NCI-H2029 (cell line): Measurements from ENCODE around the gene PRIM2.
A peak's percentile ranks its signal among the peaks of the same experiment; 100 is the strongest.
"Not testable (repeated sequence)": the region's sequence is repeated elsewhere in the genome, so short reads cannot be mapped to it uniquely, and the experiment has no call there.

Experiments used
- DNase-seq: peaks from one replicate; lab custom pipeline; 2025; lab: John Stamatoyannopoulos, UW

The PRIM2 gene, protein sequence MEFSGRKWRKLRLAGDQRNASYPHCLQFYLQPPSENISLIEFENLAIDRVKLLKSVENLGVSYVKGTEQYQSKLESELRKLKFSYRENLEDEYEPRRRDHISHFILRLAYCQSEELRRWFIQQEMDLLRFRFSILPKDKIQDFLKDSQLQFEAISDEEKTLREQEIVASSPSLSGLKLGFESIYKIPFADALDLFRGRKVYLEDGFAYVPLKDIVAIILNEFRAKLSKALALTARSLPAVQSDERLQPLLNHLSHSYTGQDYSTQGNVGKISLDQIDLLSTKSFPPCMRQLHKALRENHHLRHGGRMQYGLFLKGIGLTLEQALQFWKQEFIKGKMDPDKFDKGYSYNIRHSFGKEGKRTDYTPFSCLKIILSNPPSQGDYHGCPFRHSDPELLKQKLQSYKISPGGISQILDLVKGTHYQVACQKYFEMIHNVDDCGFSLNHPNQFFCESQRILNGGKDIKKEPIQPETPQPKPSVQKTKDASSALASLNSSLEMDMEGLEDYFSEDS

DNA sequence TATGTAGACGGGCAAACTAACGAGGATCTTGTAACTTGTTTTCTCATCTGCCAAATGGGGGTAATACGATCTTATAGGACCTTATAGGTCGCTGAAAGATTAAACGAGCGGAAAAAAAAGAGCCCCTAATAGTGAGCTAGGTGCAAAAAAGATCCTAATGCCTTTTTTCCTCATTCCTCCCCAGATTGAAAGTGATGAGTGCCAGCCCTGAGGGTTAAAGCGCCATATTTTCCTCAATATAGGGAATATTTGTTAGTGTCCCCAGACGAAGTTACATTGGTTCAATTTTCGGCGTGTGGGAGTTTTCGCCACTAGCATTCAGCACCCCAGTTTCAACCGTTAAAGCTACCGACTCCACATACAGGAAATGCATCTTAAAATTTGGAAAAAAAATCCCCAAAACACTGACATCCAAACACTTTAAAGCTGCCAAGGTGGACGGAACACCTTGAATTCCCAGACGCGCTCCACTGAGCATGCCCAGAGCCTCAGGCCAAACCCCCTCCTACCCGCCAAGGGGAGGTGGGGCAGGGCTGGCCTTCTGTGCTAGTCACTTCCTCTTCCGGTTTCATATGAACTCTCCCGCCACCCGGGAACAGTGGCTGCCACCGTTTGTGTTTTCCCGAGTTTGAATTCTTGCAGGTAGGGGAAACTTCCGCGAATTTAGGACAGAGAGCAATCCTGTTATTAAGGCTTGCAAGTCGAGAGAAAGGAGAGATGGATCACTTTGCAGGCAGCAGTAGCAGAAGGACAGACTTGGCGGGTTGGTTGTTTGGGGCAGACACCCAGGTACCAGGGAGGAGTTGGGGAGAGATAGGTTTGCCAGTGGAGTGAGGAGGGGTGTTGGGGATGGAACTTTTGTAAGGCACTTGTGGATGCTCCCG is at the start of gene PRIM2:
Gene PRIM2, plus strand, starts transcription at position 571 of the 884 bp plus-strand sequence. CDS start 816 bp downstream, outside the sequence.
- peak; percentile 76 for DNase-seq

DNA sequence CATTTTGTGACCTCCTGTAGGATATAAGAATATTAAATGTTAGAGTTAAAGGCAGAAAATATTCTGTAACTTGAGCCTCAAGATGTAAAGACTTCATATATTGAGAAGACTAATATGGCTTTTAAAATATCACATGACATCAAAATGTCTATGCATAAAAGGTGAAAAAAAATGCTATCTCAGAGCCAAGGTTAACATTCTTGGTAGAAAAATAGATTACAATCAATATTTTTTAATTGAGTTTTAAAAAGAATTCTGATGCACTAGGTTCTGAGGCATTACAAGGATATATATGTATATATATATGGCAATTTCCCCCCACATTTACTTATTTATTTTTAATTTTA is 49.2 kb upstream of the PRIM2 start:
- DNase-seq, result no peak

DNA sequence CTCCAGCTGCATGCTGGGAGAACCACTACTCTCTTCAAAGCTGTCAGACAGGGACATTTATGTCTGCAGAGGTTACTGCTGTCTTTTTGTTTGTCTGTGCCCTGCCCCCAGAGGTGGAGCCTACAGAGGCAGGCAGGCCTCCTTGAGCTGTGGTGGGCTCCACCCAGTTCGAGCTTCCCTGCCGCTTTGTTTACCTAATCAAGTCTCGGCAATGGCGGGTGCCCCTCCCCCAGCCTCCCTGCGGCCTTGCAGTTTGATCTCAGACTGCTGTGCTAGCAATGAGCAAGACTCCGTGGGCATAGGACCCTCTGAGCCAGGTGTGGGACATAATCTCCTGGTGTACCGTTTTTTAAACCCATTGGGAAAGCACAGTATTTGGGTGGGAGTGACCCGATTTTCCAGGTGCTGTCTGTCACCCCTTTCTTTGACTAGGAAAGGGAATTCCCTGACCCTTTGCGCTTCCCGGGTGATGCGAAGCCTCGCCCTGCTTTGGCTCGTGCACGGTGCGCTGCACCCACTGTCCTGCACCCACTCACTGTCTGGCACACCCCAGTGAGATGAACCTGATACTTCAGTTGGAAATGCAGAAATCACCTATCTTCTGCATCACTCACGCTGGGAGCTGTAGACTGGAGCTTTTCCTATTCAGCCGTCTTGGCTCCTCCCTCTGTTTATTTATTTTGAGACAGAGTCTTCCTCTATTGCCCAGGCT is 43.2 kb upstream of the PRIM2 start:
- not testable (repeated sequence) for DNase-seq

DNA sequence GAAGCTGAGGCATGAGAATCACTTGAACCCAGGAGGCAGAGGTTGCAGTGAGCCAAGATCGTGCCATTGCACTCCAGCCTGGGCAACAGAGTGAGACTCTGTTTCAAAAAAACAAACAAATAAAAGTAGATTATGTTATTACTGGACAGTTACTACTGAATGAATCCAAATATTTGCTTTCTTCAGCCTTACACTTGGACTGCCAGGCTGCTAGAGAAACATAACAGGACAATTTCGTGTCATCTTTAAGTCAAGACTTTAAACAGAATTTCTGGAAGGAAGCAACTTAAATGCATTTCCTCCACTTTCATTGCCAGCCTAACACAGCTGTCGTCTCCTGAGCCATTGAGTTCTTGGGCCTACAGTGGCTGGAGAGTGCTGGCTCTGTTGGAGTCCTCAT is 42.0 kb upstream of the PRIM2 start:
- no peak for DNase-seq

DNA sequence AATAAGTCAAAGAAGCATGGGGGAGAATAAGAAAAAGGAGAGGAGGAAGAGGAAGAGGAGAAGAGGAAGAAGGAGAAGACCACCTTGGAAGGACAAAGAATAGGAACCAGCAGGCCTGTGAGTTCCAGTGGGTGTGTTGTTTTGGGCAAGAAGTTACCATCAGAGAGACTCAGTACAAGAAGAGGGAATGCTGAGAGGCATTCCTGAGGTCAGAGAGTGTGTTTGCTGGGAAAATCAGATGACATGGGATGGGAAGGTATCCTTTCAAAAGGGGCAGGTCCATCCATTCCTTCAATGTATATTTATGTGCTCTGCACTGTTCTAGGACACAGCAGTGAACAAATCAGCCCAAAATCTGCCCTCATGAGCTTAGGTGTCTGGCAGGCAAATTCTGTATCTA is 40.5 kb upstream of the PRIM2 start:
- no peak for DNase-seq

DNA sequence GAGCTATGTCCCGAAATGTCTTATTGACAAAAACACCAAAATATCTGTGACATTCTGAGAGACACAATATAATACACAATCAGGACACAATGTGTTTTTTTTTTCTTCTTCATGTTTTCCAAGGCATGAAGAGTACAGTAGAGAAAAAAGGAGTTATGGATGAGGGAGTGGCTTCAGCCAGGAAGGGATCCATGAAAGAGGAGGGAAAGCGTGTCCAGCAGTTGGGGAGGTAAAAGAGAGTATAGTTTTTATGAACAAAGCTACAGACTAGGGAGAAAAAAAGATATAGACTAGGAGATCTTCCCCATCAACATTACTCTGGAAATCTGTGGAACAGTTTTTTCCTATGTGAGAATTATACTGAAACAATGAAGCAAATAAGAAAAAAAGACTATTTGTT is 38.9 kb upstream of the PRIM2 start:
- DNase-seq, result no peak

DNA sequence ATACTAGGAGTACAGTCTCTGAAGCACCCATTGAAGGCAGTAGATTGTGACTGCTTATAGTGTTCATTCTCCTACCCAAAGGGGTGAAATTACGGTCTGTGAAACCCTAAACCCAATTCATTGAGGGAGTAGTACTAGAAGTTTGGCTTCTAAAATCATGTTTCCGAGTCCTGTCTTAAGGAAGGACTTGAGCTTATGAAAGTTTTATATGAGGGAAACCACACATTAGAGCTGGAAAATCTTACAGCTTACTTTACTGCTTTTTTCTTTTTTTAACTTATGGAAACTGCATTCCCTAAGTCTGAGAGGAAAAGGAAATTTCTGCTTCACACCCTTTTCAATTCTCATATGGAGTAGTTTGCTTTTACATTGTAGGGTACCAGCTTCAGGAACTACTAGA is 38.4 kb upstream of the PRIM2 start:
- DNase-seq, result no peak

DNA sequence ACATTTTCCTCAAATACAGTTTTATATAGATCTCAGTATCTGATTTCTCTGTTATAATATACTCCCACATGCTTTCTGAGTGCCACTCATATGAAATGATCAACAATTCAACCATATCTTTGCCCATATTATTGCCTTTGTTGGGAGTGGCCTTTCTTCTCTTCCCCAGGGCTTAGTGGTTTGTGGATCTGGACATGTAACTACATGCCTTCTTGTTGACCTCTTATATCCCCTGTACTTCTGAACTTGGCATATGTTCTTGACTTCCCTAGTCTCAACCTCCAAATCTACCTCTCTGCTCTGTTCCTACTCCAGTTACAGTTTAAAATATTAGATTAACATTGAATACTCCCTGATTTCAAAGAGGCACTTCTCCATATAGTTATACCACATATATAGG is 34.3 kb upstream of the PRIM2 start:
- DNase-seq, result no peak

DNA sequence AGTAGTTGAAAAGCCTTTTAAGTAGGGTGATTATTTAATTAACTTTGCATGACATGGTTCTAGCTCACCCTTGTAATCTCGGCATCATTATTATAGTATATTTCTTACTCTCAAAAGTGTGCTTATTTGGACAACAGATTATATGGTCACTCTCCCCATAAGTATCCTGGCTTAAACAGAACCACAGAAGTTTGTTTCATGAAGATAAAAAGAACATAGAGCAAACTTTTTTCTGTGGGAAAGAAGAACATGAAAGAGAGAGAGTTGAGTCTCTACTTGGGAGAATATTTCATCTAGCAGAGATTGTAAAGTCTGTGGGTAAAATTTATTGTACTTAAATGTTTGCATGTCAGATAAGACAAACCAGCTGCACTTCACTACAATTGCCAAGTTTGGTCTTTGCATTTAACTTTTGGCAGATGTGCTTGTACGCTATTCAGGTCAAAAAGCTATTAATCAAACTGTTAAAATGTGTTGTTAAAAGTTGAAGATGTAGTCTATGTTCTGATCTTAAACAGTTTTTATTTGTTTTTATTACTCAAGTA is 33.4 kb upstream of the PRIM2 start:
- no peak for DNase-seq

DNA sequence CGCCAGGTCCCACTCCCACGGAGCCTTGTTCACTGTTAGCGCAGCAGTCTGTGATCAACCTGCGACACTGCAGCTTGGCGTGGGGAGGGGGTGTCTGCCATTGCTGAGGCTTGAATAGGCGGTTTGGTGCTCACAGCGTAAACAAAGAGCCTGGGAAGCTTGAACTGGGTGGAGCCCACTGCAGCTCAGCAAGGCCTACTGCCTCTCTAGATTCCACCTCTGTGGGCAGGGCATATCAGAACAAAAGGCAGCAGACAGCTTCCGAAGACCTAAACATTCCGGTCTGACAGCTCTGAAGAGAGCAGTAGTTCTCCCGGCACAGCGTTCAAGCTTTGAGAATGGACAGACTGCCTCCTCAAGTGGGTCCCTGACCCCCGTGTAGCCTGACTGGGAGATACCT is 29.3 kb upstream of the PRIM2 start:
- DNase-seq, result not testable (repeated sequence)

DNA sequence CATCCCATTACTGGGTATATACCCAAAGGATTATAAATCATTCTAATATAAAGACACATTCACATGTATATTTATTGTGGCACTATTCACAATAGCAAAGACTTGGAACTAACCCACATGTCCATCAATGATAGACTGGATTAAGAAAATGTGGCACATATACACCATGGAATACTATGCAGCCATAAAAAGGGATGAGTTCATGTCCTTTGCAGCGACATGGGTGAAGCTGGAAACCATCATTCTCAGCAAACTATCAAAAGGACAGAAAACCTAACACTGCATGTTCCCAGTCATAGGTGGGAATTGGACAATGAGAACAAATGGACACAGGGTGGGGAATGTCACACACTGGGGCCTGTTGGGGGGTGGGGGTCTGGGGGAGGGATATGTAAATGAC is 24.0 kb upstream of the PRIM2 start:
- not testable (repeated sequence) for DNase-seq

DNA sequence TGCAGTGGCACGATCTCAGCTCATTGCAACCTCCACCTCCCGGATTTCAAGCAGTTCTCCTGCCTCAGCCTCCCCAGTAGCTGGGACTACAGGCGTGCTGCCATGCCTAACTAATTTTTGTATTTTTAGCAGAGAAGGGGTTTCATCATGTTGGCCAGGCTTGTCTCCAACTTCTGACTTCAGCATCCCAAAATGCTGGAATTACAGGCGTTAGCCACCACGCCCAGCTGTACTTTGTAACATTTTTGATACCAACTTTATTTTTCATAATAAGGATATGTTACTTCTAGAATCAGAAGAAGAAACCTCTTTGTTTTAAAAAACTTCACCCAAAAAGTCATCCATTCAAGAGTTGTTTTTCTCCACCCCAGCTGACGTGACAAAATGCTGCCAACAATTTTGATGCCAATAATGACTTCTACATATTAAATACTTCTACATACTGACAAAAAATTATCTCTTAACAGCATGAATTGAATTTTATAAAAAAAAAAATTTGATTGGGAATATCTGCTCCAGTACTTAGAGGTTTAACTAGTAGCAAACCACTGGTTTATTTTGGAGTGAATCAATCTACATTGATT is 22.5 kb upstream of the PRIM2 start:
- DNase-seq, result no peak

DNA sequence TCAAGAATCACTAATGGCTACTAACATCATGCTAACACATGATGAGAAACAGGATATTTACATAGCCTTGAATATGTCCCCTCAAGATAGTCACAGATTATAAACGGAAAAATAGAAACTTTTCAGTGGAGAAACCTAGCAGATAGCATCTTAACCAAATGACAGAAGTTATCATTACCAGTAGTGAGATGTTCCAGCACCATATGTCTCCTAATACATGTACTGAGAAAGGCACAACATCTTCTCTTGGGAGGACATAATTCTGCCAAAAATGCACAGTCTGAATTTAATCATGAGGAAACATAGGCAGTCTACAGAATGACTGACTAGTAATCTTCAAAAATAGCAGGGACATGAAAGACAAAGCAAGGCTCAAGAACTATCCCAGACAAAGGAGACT is 19.9 kb upstream of the PRIM2 start:
- no peak for DNase-seq

DNA sequence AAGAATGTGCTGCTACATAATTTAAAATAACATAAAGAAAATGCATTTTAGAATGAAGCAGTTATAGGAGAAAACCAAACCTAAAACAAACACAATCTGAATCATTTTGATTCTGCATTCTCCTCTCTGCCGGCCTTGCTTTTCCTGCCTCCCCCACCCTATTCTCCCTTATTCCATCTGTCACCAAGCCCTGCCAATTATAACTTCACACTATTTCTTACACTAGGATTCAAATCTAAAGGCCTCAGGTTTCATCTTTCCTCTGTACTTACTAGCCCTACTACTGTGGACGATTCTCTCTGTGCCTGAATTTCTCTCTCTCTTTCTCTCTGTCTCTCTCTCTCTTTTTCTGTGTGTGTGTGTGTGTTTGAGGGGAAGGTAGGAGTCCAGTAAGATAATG is 18.7 kb upstream of the PRIM2 start:
- no peak for DNase-seq

DNA sequence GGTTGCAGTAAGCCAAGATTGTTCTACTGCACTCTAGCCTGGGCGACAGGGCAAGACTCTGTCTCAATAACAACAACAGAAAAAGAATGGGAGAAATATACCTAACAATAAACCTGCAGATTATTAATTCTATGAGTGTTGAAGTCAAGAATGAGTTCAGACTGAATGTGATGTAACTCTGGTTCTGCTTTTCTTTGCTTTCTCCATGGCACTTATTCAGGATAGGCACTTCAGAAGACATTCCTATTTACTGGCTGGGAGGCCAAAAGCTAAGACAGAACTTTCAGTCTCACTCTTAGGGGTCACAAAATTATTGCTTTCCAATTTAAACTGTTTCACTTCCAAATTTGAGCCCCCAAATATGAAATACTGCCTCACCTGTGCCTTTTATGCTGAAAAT is 15.7 kb upstream of the PRIM2 start:
- no peak for DNase-seq

DNA sequence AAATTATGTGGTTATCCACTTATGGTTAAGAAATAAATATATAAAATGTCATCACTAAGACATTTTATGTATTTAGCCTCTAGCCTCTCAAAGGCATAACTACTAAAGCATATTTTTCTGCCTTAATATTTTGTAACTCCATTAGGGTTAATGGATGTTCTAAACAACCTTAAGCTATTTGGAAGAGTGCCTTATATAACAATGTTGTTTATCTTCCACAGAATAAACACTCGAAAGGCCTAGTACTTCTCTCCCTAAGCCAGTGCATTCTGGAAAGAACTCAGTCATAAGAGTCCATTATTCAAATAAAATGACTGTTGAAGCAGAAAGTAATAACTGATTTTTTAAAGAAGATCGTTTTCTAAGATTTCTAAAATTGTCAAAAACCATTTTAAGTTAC is 15.0 kb upstream of the PRIM2 start:
- DNase-seq, result peak; percentile 25

DNA sequence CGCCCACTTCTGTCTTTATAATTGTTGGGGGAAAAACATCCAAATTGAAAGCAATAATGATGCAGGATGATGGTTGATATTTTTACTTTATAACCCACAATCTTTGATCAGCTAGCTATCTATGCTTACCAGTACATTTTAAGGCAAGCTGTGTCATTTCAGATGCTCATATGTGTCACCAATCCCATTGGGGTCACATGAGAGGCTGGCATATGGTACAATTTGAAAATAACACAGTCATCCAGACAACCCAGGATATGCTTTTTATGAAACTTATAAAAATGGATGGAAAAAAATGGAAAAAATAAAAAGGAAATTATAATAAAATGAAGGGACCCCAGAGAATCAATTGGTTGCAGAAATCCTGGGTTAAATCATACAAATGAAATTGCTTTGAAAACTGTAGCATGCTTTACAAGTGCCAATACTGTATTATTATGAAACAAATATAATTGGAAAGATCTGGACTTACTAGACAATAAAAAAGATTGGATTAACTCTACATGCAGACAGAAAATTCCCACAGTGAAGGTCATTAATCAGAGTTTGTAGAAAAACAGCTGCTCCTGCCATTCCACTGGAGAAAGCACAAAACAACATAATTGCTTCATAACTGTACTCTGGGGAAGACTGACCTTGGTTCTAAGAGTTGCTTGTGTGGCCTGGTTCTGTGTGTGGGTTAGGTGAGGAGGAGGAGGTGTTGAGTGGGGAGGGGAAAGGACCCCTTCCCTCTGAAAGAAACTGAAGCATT is 13.3 kb upstream of the PRIM2 start:
- DNase-seq, result no peak

DNA sequence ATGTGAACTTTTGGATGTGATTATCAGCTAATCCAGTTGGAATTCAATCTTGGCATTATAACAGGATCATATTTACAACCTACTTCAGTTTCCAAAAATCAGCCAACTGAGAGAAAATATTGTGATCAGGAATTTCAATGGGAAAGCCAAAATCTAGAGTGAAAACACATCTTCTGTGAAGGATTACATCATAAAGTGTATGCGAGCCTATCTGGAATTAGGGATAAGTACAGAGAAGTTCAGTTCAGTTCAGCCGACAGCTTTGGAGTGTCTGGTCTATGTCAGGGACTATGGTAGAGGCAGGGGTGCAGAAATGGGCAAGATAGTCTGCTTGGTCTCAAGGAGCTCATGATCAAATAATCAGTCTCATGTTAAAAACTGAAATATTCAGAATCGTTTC is 12.3 kb upstream of the PRIM2 start:
- DNase-seq, result no peak

DNA sequence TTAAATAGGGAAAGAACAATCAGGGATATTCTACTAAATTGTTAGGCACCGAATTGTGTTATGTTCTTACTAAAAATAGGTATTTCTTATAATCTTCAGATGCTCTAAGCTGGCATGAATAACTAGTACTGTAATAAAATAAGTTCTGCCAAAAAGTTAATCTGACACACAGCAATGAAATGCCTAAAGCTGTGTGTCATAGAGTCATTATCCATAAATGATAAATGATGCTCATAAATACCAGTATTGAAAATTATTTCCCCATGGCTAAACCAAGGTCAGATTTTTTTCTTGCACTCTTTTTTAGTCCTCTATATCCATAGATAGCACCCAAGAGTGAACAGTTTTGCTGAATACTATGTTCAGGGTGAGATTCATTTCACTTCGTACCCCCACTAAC is 11.7 kb upstream of the PRIM2 start:
- DNase-seq, result no peak

DNA sequence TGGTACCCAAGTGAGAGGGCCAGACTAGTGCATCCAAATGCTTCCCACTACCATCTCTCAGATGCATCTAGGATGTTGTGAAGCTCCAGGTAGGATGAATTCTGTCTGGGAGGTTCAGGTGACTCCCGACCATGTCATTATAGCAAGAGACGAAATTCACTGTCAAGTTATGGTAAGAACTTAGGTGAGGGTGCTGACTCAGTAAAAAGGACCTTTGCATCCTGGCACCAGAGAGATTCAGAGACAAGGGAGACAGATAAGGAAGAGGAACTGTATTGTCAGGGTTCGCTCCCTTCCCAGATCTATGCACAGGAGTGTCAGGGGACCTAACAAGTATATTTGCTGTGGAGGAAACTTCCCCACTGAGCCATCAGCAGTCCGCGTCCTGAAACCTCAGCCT is 11.2 kb upstream of the PRIM2 start:
- no peak for DNase-seq

DNA sequence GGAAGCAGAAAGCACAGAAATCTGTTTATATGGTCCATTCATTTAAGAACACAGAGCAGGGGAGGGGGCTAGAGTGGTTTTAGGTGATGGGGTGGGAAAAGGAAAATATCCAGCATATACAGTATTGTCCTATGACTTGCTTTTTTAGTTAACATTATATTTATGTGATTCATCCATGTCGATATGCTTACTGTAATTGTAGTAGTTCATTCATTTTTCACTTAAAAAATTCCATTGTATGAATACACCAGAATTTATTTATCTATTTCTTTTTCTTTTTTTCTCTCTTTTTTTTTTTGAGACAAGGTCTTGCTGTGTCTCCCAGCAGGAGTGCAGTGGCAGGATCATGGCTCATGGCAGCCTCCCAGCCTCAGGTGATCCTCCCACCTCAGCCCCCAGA is 9.6 kb upstream of the PRIM2 start:
- DNase-seq, result no peak
